IPS-18a (cell line): Measurements from ENCODE around the gene EIF2B2.

Source experiments
- H3K27ac ChIP-seq: one replicate; pipeline ENCODE4 v1.5.1; 2013; ENCODE audit warnings: low read length
- H3K27me3 ChIP-seq: one replicate; pipeline ENCODE4 v1.6.1; 2013; ENCODE audit warnings: mild to moderate bottlenecking, low read length; ENCODE audit not compliant: control insufficient read depth, insufficient read depth
- H3K36me3 ChIP-seq: one replicate; pipeline ENCODE4 v1.6.1; 2013; ENCODE audit warnings: low read depth, low read length; ENCODE audit not compliant: control insufficient read depth
- H3K4me1 ChIP-seq: one replicate; pipeline ENCODE4 v1.6.1; 2013; ENCODE audit warnings: low read depth, low read length; ENCODE audit not compliant: control insufficient read depth
- H3K4me3 ChIP-seq: one replicate; pipeline ENCODE4 v1.5.1; 2013; ENCODE audit warnings: low read length
- H3K9ac ChIP-seq: one replicate; pipeline ENCODE4 v1.6.1; 2013; ENCODE audit warnings: mild to moderate bottlenecking, low read length, moderate library complexity
- H3K9me3 ChIP-seq: one replicate; pipeline ENCODE4 v1.6.1; 2013; ENCODE audit warnings: low read depth, low read length; ENCODE audit not compliant: control insufficient read depth

The EIF2B2 gene

GRCh38 chr14:75002392-75003249 lies at the start of gene EIF2B2:
EIF2B2 (plus strand) TSS chr14:75002921; CDS start chr14:75002991, 70 bp downstream.
- H3K4me3 ChIP-seq: peak within 1 kb of the TSS; percentile 79
- H3K9me3 ChIP-seq: no peaks in the 10 kb centered on the region
- peaks cover 27% of the 10 kb centered on the region for H3K36me3 ChIP-seq
- peak within 1 kb of the TSS; percentile 63 for H3K9ac ChIP-seq
- peaks cover 5% of the 10 kb centered on the region for H3K4me1 ChIP-seq
- H3K27ac ChIP-seq: no peak within 1 kb of the TSS
- H3K27me3 ChIP-seq: no peaks in the 10 kb centered on the region

- Histone ChIP-seq H3K27me3 (peaks cover 22% of the 10 kb centered on the region), H3K27ac (no peak overlapping the region), H3K36me3 (no peaks in the 10 kb centered on the region), H3K4me3 (no peak overlapping the region), H3K9me3 (no peaks in the 10 kb centered on the region), H3K4me1 (peaks cover 2% of the 10 kb centered on the region), H3K9ac (no peak overlapping the region)
Observed at GRCh38 chr14:74953686-74954085, 49.0 kb upstream of the EIF2B2 start.

- no peak overlapping the region for H3K4me3 ChIP-seq
- H3K9me3 ChIP-seq: no peaks in the 10 kb centered on the region
- peaks cover 22% of the 10 kb centered on the region for H3K27me3 ChIP-seq
- no peak overlapping the region for H3K9ac ChIP-seq
- no peak overlapping the region for H3K27ac ChIP-seq
- H3K36me3 ChIP-seq: no peaks in the 10 kb centered on the region
- peaks cover 2% of the 10 kb centered on the region for H3K4me1 ChIP-seq
Observed at GRCh38 chr14:74954232-74954946, 48.3 kb upstream of the EIF2B2 start.

- H3K4me1 ChIP-seq: peaks cover 2% of the 10 kb centered on the region
- H3K9ac ChIP-seq: no peak overlapping the region
- H3K27ac ChIP-seq: no peak overlapping the region
Observed at GRCh38 chr14:74954947-74955228, 47.8 kb upstream of the EIF2B2 start.

GRCh38 chr14:74955229-74956026 lies 47.3 kb upstream of the EIF2B2 start, which contains the start of gene PGF:
PGF (minus strand) TSS chr14:74955597; CDS start chr14:74955242, 355 bp downstream.
- Histone ChIP-seq H3K9ac (no peak within 1 kb of the TSS), H3K4me1 (peaks cover 2% of the 10 kb centered on the region), H3K9me3 (no peaks in the 10 kb centered on the region), H3K36me3 (no peaks in the 10 kb centered on the region), H3K27ac (no peak within 1 kb of the TSS), H3K4me3 (peak within 1 kb of the TSS; percentile 50), H3K27me3 (peaks cover 22% of the 10 kb centered on the region)

More at GRCh38 chr14:74954947-74955228, 47.8 kb upstream of the EIF2B2 start:
- peak overlapping the region; percentile 50 for H3K4me3 ChIP-seq
- H3K36me3 ChIP-seq: no peaks in the 10 kb centered on the region
- no peaks in the 10 kb centered on the region for H3K9me3 ChIP-seq
- H3K27me3 ChIP-seq: peaks cover 22% of the 10 kb centered on the region

- Histone ChIP-seq H3K4me1 (peaks cover 2% of the 10 kb centered on the region), H3K9ac (no peak overlapping the region), H3K4me3 (peak overlapping the region; percentile 50), H3K36me3 (no peaks in the 10 kb centered on the region), H3K27me3 (peaks cover 22% of the 10 kb centered on the region), H3K27ac (no peak overlapping the region), H3K9me3 (no peaks in the 10 kb centered on the region)
Observed at GRCh38 chr14:74956027-74956279, 46.8 kb upstream of the EIF2B2 start.

GRCh38 chr14:74956280-74957072 lies 46.2 kb upstream of the EIF2B2 start:
- H3K9ac ChIP-seq: no peak overlapping the region
- H3K4me1 ChIP-seq: peaks cover 2% of the 10 kb centered on the region
- peaks cover 22% of the 10 kb centered on the region for H3K27me3 ChIP-seq
- no peak overlapping the region for H3K27ac ChIP-seq
- H3K4me3 ChIP-seq: no peak overlapping the region
- no peaks in the 10 kb centered on the region for H3K36me3 ChIP-seq
- no peaks in the 10 kb centered on the region for H3K9me3 ChIP-seq

- no peaks in the 10 kb centered on the region for H3K9me3 ChIP-seq
- no peak overlapping the region for H3K9ac ChIP-seq
- H3K36me3 ChIP-seq: no peaks in the 10 kb centered on the region
- peaks cover 2% of the 10 kb centered on the region for H3K4me1 ChIP-seq
- no peak overlapping the region for H3K27ac ChIP-seq
- H3K4me3 ChIP-seq: no peak overlapping the region
- peaks cover 18% of the 10 kb centered on the region for H3K27me3 ChIP-seq
Observed at GRCh38 chr14:74959596-74960180, 43.0 kb upstream of the EIF2B2 start.

GRCh38 chr14:74960736-74961135 lies 42.0 kb upstream of the EIF2B2 start:
- no peak overlapping the region for H3K4me3 ChIP-seq
- no peaks in the 10 kb centered on the region for H3K4me1 ChIP-seq
- peaks cover 9% of the 10 kb centered on the region for H3K27me3 ChIP-seq
- no peaks in the 10 kb centered on the region for H3K36me3 ChIP-seq
- H3K9me3 ChIP-seq: no peaks in the 10 kb centered on the region
- no peak overlapping the region for H3K27ac ChIP-seq
- no peak overlapping the region for H3K9ac ChIP-seq

GRCh38 chr14:74961238-74961911 lies 41.3 kb upstream of the EIF2B2 start:
- Histone ChIP-seq H3K9me3 (no peaks in the 10 kb centered on the region), H3K4me1 (no peaks in the 10 kb centered on the region), H3K27ac (no peak overlapping the region), H3K36me3 (no peaks in the 10 kb centered on the region), H3K27me3 (peaks cover 3% of the 10 kb centered on the region), H3K9ac (no peak overlapping the region), H3K4me3 (no peak overlapping the region)
